ENCODE measurements around the gene NTF4.
"Not testable (repeated sequence)": the region's sequence is repeated elsewhere in the genome, so short reads cannot be mapped to it uniquely, and the experiment has no call there.

NTF4 gene

DNA sequence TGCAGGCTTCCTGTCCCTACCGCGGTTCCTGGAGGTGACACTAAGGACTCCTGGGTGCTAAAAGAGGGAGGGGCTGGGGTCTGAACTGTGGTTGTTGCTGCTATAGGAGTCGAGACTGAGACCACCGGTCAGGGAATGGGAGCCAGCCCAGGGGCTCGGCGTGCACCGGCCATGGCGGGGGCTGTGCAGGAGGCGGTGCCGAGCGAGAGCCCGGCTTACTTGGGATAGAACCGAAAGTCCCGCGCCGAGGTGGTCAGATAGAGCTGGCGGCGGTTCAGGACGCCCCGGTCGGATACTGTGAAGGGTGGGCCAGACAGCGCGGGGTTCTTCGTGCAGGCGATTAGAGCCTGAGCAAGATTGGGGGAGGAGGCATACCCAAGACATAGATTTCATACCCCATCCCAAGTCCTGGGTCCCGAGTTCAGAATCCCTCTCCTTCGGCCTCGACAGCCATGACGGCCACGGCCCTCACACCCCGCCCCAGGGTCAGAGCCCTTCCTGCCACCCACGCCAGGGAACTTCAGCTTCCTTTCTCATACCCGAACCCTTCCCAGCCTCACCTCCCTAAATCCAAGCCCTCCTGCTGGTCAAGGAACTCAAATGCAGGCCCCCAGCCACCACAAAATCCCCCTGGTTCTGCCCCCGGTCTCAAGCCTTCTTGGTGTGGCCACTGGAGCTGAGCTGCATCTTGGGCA lies 7.6 kb downstream of the NTF4 start:
- not testable (repeated sequence) for DNase-seq (ENCODE audit: low spot score)

DNA sequence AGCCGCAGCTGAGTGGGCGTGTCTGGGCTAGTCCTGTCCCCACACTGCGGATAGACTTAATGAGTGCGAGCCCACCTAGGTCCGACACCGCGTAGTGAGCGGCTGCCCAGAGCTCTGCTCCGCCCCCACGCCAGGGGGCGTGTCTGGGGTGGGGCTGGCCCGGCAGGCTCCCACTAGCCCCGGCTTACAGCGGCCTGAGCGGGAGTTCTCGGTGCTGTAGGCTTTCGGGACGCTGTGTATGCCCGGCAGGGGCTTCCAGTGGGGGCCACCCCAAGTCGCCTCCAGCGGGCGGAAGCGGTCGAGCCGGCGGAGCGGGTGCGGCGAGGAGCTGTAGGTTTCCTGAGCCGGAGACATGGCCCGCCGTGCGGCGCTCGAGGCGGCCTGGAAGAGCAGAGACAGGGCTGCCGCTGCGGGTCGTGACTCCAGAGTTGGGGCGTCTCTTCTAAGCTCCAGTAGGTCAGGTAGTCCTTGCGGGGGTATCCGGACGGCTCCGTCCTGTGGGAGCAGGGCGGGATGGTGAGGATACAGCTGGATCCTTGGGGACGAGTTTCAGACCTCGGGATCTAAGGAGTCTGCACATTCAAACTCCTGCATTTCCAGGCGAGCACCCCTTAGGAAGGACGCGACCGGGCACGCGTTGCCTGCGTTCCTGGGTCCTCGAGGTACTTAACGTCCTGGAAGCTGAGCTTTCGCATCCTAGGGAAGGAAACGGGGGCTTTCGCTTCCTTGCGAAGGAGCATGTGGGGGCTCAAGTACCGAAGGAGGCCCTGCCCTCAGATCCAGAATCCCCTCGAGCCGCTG lies 8.3 kb downstream of the NTF4 start:
- DNase-seq (ENCODE audit: low spot score) = peak; percentile 32

DNA sequence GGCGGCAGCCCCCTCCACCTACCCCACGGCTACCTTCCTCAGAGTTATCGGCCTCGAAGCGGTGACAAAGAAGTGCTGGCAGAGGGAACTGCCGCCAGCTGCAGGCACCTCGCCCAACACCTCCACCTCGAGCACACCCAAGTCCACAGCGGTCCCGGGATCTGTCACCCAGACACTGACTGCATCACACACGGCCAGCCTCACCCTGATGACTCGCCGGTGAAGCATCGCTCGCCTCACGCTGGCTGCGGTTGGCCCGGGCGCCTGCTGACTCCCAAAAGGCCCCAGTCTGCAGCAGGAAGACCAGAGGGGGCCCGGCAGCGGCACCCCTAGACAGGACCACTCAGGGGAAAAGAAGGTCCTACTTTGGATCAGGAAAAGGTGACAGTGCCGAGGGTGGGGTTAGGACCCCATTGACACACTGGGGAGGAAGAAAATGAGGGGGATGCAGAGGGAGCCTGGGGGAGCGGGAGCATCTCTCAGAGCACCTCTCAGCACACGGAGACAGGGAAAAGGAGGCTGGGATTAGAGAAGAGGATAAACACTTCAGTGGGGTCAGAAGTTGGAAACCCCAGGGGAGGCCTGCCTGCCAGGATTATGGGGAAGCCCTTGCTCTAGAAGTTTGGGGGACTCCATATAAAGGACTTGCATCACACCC lies 14.1 kb downstream of the NTF4 start:
- DNase-seq (ENCODE audit: low spot score) = not testable (repeated sequence)

DNA sequence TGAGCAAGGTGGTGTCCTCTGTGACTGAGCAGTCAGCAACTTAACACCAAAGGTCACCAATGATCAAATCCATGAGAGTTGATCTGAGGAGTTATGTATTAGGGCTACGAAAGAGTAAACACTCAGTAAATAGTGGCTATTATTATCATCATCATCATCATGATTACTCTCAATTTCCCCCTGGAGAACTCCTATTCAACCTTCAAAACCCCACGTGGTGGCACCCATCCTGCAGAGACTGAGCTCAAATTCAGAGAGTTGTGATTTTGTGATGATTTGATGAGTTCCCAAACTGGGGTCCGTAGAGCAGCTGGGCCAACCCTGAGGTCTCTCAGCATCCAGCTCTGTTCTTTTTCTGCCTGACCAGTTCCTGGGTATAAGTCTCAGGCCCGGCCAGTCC lies 14.8 kb downstream of the NTF4 start:
- DNase-seq (ENCODE audit: low spot score) = not testable (repeated sequence)

DNA sequence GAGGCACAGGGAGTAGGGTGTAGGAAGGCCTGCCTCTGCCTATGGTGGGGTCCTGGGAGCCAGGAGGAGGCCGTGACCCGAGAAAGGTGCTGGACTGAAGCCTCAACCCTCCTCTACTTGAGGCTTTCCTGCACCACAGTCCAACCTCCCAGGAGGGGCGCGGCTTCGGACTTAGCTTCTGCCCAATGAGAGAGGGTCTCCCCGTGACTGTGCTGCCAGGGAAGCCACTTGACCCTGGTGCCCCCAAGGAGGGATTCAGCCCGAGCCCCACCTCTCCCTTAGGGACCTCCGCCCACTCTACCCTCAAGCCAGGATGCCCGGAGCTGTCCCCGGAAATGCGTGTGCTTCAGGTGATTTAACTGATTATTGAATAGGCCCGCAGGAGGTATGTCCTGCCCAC lies 15.6 kb downstream of the NTF4 start, which contains the start of gene CGB8:
CGB8 (minus strand) TSS at position 101 of the 400 bp plus-strand sequence. CDS start 372 bp downstream, outside the sequence.
- not testable (repeated sequence) for DNase-seq (ENCODE audit: low spot score)

DNA sequence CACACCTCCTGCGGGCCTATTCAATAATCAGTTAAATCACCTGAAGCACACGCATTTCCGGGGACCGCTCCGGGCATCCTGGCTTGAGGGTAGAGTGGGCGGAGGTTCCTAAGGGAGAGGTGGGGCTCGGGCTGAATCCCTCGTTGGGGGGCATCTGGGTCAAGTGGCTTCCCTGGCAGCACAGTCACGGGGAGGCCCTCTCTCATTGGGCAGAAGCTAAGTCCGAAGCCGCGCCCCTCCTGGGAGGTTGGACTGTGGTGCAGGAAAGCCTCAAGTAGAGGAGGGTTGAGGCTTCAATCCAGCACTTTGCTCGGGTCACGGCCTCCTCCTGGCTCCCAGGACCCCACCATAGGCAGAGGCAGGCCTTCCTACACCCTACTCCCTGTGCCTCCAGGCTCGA lies 21.1 kb downstream of the NTF4 start, which contains the start of gene CGB5:
CGB5 (plus strand) TSS at position 301 of the 400 bp plus-strand sequence. CDS start 362 bp downstream, outside the sequence.
- DNase-seq (ENCODE audit: low spot score) = not testable (repeated sequence)

DNA sequence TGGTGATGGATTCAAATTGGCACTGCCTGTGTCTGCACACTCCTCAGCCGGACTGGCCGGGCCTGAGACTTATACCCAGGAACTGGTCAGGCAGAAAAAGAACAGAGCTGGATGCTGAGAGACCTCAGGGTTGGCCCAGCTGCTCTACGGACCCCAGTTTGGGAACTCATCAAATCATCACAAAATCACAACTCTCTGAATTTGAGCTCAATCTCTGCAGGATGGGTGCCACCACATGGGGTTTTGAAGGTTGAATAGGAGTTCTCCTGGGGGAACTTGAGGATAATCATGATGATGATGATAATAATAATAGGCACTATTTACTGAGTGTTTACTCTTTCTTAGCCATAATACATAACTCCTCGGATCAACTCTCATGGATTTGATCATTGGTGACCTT lies 22.0 kb downstream of the NTF4 start:
- not testable (repeated sequence) for DNase-seq (ENCODE audit: low spot score)

DNA sequence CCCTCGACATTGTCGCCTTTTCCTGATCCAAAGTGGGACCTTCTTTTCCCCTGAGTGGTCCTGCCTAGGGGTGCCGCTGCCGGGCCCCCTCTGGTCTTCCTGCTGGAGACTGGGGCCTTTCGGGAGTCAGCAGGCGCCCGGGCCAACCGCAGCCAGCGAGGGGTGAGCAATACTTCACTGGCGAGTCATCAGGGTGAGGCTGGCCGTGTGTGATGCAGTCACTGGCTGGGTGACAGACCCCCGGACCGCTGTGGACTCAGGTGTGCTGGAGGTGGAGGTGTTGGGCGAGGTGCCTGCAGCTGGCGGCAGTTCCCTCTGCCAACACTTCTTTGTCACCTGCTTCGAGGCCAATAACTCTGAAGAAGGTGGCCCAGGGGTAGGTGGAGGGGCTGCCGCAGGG lies 22.4 kb downstream of the NTF4 start:
- no peak for DNase-seq (ENCODE audit: low spot score)

DNA sequence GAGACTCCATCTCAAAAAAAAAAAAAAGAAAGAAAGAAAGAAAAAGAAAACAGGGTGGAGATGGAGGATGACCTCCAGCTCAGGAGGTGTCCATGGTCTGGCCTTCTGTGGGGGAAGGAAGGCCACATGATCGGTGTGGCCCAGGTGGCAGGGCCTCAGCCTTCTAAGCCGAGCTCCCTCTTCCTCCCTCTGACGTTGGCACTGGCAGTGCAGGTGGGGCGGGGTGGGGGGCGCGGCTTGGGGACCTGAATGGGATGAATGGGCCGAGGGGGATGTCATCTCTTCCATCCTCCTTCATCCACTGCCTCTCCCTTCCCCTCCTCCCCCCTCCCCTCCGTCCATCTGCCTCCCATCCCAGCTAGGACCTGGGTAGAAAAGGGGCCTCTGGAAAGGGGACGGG lies 24.9 kb downstream of the NTF4 start:
- not testable (repeated sequence) for DNase-seq (ENCODE audit: low spot score)

DNA sequence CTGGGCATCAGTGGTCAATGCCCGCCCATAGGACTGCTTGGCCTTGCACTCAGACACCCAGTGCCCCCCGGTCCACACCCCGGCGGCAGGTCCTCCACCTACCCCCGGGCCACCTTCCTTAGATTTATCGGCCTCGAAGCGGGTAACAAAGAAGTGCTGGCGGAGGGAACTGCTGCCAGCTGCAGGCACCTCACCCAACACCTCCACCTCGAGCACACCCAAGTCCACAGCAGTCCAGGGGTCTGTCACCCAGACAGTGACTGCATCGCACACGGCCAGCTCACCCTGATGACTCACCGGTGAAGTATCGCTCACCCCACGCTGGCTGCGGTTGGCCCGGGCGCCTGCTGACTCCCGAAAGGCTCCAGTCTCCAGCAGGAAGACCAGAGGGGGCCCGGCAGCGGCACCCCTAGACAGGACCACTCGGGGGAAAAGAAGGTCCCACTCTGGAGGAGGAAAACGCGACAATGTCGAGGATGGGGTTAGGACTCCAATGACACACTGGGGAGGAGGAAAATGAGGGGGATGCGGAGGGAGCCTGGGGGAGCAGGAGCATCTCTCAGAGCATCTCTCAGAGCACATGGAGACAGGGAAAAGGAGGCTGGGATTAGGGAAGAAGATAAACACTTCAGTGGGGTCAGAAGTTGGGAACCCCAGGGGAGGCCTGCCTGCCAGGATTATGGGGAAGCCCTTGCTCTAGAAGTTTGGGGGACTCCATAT lies 25.9 kb downstream of the NTF4 start:
- DNase-seq (ENCODE audit: low spot score) = not testable (repeated sequence)

DNA sequence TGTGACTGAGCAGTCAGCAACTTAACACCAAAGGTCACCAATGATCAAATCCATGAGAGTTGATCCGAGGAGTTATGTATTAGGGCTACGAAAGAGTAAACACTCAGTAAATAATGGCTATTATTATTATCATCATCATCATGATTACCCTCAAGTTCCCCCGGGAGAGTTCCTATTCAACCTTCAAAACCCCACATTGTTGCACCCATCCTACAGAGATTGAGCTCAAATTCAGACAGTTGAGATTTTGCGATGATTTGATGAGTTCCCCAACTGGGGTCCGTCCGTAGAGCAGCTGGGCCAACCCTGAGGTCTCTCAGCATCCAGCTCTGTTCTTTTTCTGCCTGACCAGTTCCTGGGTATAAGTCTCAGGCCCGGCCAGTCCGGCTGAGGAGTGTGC lies 26.5 kb downstream of the NTF4 start:
- DNase-seq (ENCODE audit: low spot score) = not testable (repeated sequence)

DNA sequence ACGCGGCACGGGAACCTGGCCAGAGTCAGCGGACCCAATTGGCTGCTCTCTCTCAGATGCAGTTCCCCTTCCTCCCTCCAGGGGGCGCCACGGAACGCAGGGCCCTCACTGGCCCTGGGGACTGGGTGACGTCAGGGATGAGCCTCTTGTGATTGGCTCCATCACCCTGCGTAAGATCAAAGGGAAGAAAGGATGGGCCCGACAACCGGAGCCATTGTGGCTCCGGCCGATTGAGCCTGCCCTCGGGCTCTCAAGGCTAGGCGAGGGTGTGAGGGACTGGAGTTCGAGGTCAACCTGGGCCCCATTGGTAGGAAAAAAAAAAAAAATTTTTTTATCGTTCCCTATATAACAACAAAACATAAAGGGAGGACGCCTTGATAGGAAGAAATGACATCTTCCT lies 27.8 kb downstream of the NTF4 start, which contains the start of gene CGB1:
CGB1 (minus strand) TSS at position 81 of the 400 bp plus-strand sequence. CDS start 184 bp downstream, outside the sequence.
- not testable (repeated sequence) for DNase-seq (ENCODE audit: low spot score)

DNA sequence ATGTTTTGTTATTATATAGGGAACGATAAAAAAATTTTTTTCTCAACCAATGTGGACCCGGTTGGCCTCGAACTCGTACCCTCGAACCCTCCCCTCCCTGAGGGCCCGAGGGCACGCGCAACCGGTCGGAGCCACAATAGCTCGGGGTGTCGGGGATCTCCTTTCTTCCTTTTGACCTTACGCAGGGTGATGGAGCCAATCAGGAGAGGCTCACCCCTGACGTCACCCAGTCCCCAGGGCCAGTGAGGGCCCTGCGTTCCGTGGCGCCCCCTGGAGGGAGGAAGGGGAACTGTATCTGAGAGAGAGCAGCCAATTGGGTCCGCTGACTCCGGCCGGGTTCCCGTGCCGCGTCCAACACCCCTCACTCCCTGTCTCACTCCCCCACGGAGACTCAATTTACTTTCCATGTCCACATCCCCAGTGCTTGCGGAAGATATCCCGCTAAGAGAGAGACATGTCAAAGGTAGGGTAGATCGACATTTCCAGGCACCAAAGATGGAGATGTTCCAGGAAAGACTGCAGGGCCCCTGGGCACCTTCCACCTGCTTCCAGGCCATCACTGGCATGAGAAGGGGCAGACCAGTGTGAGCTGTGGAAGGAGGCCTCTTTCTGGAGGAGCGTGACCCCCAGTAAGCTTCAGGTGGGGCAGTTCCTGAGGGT lies 32.8 kb downstream of the NTF4 start, which contains the start of gene CGB2:
CGB2 (plus strand) TSS at position 249 of the 660 bp plus-strand sequence; CDS start at position 455, 206 bp downstream.
- peak; percentile 36 for DNase-seq (ENCODE audit: low spot score)

DNA sequence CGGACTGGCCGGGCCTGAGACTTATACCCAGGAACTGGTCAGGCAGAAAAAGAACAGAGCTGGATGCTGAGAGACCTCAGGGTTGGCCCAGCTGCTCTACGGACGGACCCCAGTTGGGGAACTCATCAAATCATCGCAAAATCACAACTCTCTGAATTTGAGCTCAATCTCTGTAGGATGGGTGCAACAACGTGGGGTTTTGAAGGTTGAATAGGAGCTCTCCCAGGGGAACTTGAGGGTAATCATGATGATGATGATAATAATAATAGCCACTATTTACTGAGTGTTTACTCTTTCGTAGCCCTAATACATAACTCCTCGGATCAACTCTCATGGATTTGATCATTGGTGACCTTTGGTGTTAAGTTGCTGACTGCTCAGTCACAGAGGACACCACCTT lies 34.3 kb downstream of the NTF4 start:
- not testable (repeated sequence) for DNase-seq (ENCODE audit: low spot score)

DNA sequence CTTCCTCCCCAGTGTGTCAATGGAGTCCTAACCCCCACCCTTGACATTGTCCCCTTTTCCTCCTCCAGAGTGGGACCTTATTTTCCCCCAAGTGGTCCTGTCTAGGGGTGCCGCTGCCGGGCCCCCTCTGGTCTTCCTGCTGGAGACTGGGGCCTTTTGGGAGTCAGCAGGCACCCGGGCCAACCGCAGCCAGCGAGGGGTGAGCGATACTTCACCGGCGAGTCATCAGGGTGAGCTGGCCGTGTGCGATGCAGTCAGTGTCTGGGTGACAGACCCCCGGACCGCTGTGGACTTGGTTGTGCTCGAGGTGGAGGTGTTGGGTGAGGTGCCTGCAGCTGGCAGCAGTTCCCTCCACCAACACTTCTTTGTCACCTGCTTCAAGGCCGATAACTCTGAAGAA lies 34.9 kb downstream of the NTF4 start:
- not testable (repeated sequence) for DNase-seq (ENCODE audit: low spot score)

DNA sequence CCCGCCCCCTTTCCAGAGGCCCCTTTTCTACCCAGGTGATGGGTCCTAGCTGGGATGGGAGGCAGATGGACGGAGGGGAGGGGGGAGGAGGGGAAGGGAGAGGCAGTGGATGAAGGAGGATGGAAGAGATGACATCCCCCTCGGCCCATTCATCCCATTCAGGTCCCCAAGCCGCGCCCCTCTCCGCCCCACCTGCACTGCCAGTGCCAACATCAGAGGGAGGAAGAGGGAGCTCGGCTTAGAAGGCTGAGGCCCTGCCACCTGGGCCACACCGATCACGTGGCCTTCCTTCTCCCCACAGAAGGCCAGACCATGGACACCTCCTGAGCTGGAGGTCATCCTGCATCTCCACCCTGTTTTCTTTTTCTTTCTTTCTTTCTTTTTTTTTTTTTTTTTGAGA lies 35.9 kb downstream of the NTF4 start:
- DNase-seq (ENCODE audit: low spot score) = not testable (repeated sequence)

DNA sequence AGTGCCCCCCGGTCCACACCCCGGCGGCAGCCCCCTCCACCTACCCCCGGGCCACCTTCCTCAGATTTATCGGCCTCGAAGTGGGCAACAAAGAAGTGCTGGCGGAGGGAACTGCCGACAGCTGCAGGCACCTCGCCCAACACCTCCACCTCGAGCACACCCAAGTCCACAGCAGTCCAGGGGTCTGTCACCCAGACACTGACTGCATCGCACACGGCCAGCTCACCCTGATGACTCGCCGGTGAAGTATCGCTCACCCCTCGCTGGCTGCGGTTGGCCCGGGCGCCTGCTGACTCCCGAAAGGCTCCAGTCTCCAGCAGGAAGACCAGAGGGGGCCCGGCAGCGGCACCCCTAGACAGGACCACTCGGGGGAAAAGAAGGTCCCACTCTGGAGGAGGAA lies 39.0 kb downstream of the NTF4 start:
- not testable (repeated sequence) for DNase-seq (ENCODE audit: low spot score)

DNA sequence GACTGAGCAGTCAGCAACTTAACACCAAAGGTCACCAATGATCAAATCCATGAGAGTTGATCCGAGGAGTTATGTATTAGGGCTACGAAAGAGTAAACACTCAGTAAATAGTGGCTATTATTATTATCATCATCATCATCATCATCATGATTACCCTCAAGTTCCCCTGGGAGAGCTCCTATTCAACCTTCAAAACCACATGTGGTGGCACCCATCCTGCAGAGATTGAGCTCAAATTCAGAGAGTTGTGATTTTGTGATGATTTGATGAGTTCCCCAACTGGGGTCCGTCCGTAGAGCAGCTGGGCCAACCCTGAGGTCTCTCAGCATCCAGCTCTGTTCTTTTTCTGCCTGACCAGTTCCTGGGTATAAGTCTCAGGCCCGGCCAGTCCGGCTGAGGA lies 39.5 kb downstream of the NTF4 start:
- DNase-seq (ENCODE audit: low spot score) = not testable (repeated sequence)

DNA sequence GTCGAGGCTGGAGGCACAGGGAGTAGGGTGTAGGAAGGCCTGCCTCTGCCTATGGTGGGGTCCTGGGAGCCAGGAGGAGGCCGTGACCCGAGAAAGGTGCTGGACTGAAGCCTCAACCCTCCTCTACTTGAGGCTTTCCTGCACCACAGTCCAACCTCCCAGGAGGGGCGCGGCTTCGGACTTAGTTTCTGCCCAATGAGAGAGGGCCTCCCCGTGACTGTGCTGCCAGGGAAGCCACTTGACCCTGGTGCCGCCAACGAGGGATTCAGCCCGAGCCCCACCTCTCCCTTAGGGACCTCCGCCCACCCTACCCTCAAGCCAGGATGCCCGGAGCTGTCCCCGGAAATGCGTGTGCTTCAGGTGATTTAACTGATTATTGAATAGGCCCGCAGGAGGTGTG lies 40.4 kb downstream of the NTF4 start, which contains the start of gene CGB3:
CGB3 (minus strand) TSS at position 101 of the 400 bp plus-strand sequence. CDS start 362 bp downstream, outside the sequence.
- DNase-seq (ENCODE audit: low spot score) = not testable (repeated sequence)

DNA sequence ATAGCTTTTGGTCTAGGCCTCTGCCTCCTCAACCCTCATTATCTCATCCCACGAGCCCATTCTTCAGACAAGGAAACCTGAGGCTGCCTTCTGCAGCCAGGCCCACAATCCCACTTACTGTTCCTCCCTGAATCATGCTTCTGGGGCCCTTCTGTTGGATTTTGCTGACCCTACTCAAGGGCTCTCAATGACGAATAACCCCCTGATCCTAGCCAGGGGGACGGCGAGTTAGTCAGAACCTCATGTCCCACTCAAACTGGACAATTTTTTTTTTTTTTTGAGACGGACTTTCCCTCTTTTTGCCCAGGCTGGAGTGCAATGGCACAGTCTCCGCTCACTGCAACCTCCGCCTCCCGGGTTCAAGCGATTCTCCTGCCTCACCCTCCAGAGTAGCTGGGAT lies 42.5 kb downstream of the NTF4 start:
- no peak for DNase-seq (ENCODE audit: low spot score)
